Mammary epithelial cell (primary cell): Measurements from ENCODE around the gene PIK3R3.

ENCODE experiments used
- EZH2 ChIP-seq: IDR thresholded peaks from 2 replicates; pipeline ENCODE4 v1.6.1; 2012; ENCODE audit warnings: low read length, inconsistent platforms, borderline replicate concordance
- TF ChIP-seq, protein P1 (sequence below), 2 donors: IDR thresholded peaks in 1 of 2; conservative IDR thresholded peaks in 1 of 2; 2 replicates each; pipeline ENCODE4 v1.5.1; 2011 to 2012; ENCODE audit warnings: inconsistent platforms in 2 of 2, low read length in 2 of 2, mild to moderate bottlenecking in 2 of 2, control low read depth in 1 of 2, low read depth in 1 of 2; ENCODE audit not compliant: insufficient read depth in 1 of 2; ENCODE audit errors: extremely low read depth in 1 of 2

DNA sequence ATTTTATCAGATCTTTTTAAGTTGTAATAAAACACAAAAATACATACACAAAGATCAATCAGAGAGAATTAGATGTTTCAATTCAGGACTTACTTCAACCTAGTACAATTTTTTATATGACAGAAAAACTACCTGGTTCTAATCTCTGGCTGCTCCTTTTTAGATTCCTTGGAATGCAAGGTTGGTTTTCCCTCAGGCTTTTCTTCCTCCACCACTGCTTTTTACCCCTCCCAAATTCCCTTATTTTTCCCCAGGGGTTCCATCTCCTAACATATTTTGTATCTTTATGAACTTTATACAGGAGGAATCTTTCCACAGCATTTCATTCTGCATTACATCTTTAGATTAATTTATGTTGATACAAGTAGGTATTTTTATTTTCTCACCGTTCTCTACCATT, 33.2 kb downstream of the PIK3R3 start:
- TF ChIP-seq, protein P1, sequence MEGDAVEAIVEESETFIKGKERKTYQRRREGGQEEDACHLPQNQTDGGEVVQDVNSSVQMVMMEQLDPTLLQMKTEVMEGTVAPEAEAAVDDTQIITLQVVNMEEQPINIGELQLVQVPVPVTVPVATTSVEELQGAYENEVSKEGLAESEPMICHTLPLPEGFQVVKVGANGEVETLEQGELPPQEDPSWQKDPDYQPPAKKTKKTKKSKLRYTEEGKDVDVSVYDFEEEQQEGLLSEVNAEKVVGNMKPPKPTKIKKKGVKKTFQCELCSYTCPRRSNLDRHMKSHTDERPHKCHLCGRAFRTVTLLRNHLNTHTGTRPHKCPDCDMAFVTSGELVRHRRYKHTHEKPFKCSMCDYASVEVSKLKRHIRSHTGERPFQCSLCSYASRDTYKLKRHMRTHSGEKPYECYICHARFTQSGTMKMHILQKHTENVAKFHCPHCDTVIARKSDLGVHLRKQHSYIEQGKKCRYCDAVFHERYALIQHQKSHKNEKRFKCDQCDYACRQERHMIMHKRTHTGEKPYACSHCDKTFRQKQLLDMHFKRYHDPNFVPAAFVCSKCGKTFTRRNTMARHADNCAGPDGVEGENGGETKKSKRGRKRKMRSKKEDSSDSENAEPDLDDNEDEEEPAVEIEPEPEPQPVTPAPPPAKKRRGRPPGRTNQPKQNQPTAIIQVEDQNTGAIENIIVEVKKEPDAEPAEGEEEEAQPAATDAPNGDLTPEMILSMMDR (conservative IDR thresholded peaks at IDR 0.05 in 1 of 2, IDR thresholded peaks at IDR 0.05 in 1 of 2; ENCODE audit: extremely low read depth in 1 of 2, insufficient read depth in 1 of 2, low read depth in 1 of 2, low read length in 2 of 2) = no peak
- no peak for TF ChIP-seq EZH2
